Keratinocyte (primary cell): ENCODE measurements around the gene ACOT7. TPM values are rescaled to one million over a fixed set of nuclear protein-coding genes. Genes with fewer than 3 reads are reported as not detected.
A peak's percentile ranks its signal among the peaks of the same experiment; 100 is the strongest.

Experiments
- DNase-seq: peaks from one replicate; pipeline ENCODE4 v3.0.0-alpha.2; 2011; ENCODE audit warnings: low read depth, missing footprints, low spot score
- FAIRE-seq: peaks from 2 replicates; lab custom pipeline; 2011; peaks lifted over from hg19 to GRCh38; lab: Jason Lieb, UNC
- H2AFZ ChIP-seq: 2 replicates; pipeline ENCODE4 v1.6.0; 2012; ENCODE audit warnings: low read length, control low read depth, inconsistent platforms; ENCODE audit not compliant: control insufficient read depth
- H3K27ac ChIP-seq: 2 replicates; pipeline ENCODE4 v1.5.1; 2011; ENCODE audit warnings: low read length; ENCODE audit not compliant: control insufficient read depth, insufficient read depth
- H3K27me3 ChIP-seq: 3 replicates; pipeline ENCODE4 v1.6.0; 2011; ENCODE audit warnings: low read length; ENCODE audit not compliant: control insufficient read depth, insufficient read depth; ENCODE audit errors: extremely low read depth
- H3K36me3 ChIP-seq, 2 experiments: 2 replicates in 1 of 2; 3 replicates in 1 of 2; pipeline ENCODE4 v1.5.1; 2011; ENCODE audit warnings: low read length in 2 of 2, mild to moderate bottlenecking in 1 of 2; ENCODE audit not compliant: control insufficient read depth in 2 of 2, insufficient read depth in 2 of 2; ENCODE audit errors: extremely low read depth in 1 of 2
- H3K4me1 ChIP-seq: 3 replicates; pipeline ENCODE4 v1.5.1; 2011; ENCODE audit warnings: low read length; ENCODE audit not compliant: control insufficient read depth, insufficient read depth; ENCODE audit errors: extremely low read depth
- H3K4me2 ChIP-seq: 3 replicates; pipeline ENCODE4 v1.6.0; 2011; ENCODE audit warnings: low read depth, low read length; ENCODE audit not compliant: control insufficient read depth, insufficient read depth; ENCODE audit errors: extremely low read depth
- H3K4me3 ChIP-seq, 3 experiments: fragments of 200-600 bp in 1 of 3; sonication (generic) in 1 of 3; 2 replicates in 2 of 3; 3 replicates in 1 of 3; pipeline ENCODE4 v1.5.1; 2011 to 2016; ENCODE audit warnings: low read length in 3 of 3, mild to moderate bottlenecking in 3 of 3, control low read depth in 2 of 3, inconsistent platforms in 1 of 3, low read depth in 1 of 3, mixed read lengths in 1 of 3, mixed run types in 1 of 3, moderate library complexity in 1 of 3; ENCODE audit not compliant: control insufficient read depth in 2 of 3, insufficient read depth in 2 of 3; ENCODE audit errors: extremely low read depth in 1 of 3
- H3K79me2 ChIP-seq: 2 replicates; pipeline ENCODE4 v1.6.0; 2012; ENCODE audit warnings: low read length; ENCODE audit not compliant: control insufficient read depth, insufficient read depth
- H3K9ac ChIP-seq: 3 replicates; pipeline ENCODE4 v1.6.0; 2011; ENCODE audit warnings: low read length; ENCODE audit not compliant: control insufficient read depth, insufficient read depth; ENCODE audit errors: extremely low read depth
- H3K9me1 ChIP-seq: 3 replicates; pipeline ENCODE4 v1.6.0; 2011; ENCODE audit warnings: low read length; ENCODE audit not compliant: control insufficient read depth, insufficient read depth; ENCODE audit errors: extremely low read depth
- H3K9me3 ChIP-seq: 2 replicates; pipeline ENCODE4 v1.5.1; 2012; ENCODE audit warnings: low read depth, low read length; ENCODE audit not compliant: control insufficient read depth
- H4K20me1 ChIP-seq: 3 replicates; pipeline ENCODE4 v1.6.0; 2011; ENCODE audit warnings: low read length; ENCODE audit not compliant: control insufficient read depth, insufficient read depth; ENCODE audit errors: extremely low read depth
- EZH2 ChIP-seq: IDR thresholded peaks from one replicate; pipeline ENCODE4 v1.6.1; 2012; ENCODE audit warnings: inconsistent platforms, mild to moderate bottlenecking, low read length, moderate library complexity
- dilution Hi-C: fragments of 300-500 bp; cut with MboI; formaldehyde crosslinking; loops from one replicate; pipeline ENCODE4 v1.7.0; 2020; ENCODE audit warnings: low sequenced_read_pairs; ENCODE audit not compliant: extremely low pct_ligation_motif_present
- polyA plus RNA-seq, 5 experiments: library from polyadenylated mRNA; depleted of rRNA in 3 of 5; stranded (reverse) in 3 of 5; stranded (forward) in 1 of 5; unstranded in 1 of 5; fragments of >200 nt; gene quantifications; 1 replicate in 1 of 5; 2 replicates in 3 of 5; 3 replicates in 1 of 5; pipeline versions ENCODE4 v1.2.1 to v1.2.3, GENCODE V29; 2011 to 2012; ENCODE audit warnings: missing spikeins in 2 of 5, low read depth in 1 of 5, low replicate concordance in 1 of 5
- TF ChIP-seq, protein P1 (sequence below), 3 experiments: IDR thresholded peaks in 1 of 3; conservative IDR thresholded peaks in 1 of 3; optimal IDR thresholded peaks in 1 of 3; 2 replicates in 2 of 3; 3 replicates in 1 of 3; pipeline versions ENCODE3 to v1.5.1; 2011; ENCODE audit warnings: low read length in 3 of 3, mild to moderate bottlenecking in 3 of 3, moderate library complexity in 2 of 3, control low read depth in 1 of 3, inconsistent platforms in 1 of 3; ENCODE audit not compliant: insufficient read depth in 2 of 3; ENCODE audit errors: extremely low read depth in 1 of 3

The ACOT7 gene
- polyA plus RNA-seq, 1 donor (not counting 4 experiments of a cell fraction or from before 2014, with no cell fraction given) = 226 TPM

DNA sequence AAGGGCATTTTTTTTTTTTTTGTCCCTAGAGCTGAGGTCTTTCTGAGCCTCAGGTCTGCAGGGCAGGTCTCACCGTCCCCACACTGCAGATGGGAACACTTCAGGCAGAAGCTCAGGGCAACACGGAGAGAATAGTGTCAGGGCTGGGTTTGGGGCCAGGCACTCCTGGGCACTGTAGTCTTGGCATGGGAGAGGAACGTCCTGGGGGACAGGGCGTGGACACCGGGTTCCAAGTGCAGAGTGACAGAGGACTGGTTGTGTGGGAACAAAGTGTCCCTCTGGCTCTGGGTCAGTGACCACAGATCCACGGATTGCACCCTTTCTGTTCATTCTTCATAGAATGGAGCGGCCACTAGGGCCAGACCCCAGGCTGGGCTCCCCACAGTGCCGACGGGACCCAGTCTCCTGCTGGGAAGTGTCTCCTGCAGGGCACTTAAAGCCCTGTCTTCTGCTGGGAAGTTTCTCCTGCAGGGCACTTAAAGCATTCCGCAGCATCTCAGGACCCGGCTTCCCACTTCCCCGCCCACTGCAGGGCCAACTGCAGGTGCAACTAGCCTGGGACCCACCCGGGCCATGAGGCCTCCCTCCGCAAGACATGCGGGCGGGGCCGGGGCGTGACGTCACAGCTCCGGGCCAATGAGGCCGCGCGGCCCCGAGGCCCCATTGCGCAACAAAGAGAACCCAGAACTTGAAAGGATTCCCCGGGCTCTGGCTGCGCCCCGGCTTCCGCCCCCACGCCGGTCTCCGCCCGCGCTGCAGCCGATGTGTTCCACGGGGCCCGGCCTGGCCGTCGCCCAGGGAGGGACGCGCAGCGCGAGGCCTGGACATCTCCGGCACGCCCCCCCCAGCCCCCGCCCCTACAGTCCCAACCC, 133.8 kb downstream of the ACOT7 start:
- H3K9me3 ChIP-seq = no peaks in the 10 kb centered on the region
- peaks cover 0 to 5% of the 10 kb centered on the region in 2 experiments for H3K36me3 ChIP-seq
- no peaks in the 10 kb centered on the region for H3K79me2 ChIP-seq
- DNase-seq = peak; percentile 80
- no peaks in the 10 kb centered on the region for H3K27me3 ChIP-seq
- no peak overlapping the region for H2AFZ ChIP-seq
- dilution Hi-C loops = no loop called here
- H3K4me2 ChIP-seq = peak overlapping the region; percentile 78
- no peak for FAIRE-seq
- peaks cover 3% of the 10 kb centered on the region for H3K9me1 ChIP-seq
- TF ChIP-seq EZH2 = no peak
- TF ChIP-seq, protein P1, sequence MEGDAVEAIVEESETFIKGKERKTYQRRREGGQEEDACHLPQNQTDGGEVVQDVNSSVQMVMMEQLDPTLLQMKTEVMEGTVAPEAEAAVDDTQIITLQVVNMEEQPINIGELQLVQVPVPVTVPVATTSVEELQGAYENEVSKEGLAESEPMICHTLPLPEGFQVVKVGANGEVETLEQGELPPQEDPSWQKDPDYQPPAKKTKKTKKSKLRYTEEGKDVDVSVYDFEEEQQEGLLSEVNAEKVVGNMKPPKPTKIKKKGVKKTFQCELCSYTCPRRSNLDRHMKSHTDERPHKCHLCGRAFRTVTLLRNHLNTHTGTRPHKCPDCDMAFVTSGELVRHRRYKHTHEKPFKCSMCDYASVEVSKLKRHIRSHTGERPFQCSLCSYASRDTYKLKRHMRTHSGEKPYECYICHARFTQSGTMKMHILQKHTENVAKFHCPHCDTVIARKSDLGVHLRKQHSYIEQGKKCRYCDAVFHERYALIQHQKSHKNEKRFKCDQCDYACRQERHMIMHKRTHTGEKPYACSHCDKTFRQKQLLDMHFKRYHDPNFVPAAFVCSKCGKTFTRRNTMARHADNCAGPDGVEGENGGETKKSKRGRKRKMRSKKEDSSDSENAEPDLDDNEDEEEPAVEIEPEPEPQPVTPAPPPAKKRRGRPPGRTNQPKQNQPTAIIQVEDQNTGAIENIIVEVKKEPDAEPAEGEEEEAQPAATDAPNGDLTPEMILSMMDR (optimal IDR thresholded peaks at IDR 0.05 in 1 of 3, IDR thresholded peaks at IDR 0.05 in 1 of 3, conservative IDR thresholded peaks at IDR 0.05 in 1 of 3; ENCODE audit: extremely low read depth in 1 of 3, insufficient read depth in 2 of 3, low read length in 3 of 3) = no peak
- peak overlapping the region; percentile 44 for H3K9ac ChIP-seq
- peaks cover 21% of the 10 kb centered on the region for H3K4me1 ChIP-seq
- H4K20me1 ChIP-seq = no peaks in the 10 kb centered on the region
- H3K27ac ChIP-seq = no peak overlapping the region
- H3K4me3 ChIP-seq = peak overlapping the region; percentile 19 to 73 (median 71)

DNA sequence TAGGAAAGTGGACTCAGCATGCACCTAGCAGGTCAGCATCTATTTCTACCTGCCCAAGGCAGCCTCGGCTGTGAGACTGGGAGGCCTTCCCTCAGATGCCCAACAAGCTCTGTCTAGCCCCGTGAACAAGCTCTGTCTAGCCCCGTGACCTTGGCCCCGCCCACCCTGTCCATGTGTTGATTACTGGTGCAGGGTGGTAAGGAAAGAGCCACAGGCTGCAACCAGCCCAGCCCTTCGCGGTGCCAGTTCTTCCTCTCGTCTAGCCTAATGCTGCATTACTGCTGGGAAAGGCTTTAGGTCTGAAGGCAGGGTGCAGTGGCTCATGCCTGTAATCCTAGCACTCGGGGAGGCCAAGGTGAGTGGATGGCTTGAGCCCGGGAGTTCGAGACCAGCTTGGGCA, 134.9 kb downstream of the ACOT7 start:
- DNase-seq (peak; percentile 53), FAIRE-seq (peak; percentile 95)
- Histone ChIP-seq H3K4me2 (peak overlapping the region; percentile 78), H4K20me1 (no peaks in the 10 kb centered on the region), H3K4me3 (no peak overlapping the region), H3K9me3 (no peaks in the 10 kb centered on the region), H3K36me3 (peaks cover 3% of the 10 kb centered on the region in 2 experiments), H3K27ac (peak overlapping the region; percentile 26), H2AFZ (no peak overlapping the region), H3K4me1 (peaks cover 18% of the 10 kb centered on the region), H3K9me1 (peaks cover 3% of the 10 kb centered on the region), H3K9ac (no peak overlapping the region), H3K27me3 (no peaks in the 10 kb centered on the region), H3K79me2 (no peaks in the 10 kb centered on the region)
- dilution Hi-C loops = no loop called here
- TF ChIP-seq, protein P1 (optimal IDR thresholded peaks at IDR 0.05 in 1 of 3, IDR thresholded peaks at IDR 0.05 in 1 of 3, conservative IDR thresholded peaks at IDR 0.05 in 1 of 3; ENCODE audit: extremely low read depth in 1 of 3, insufficient read depth in 2 of 3, low read length in 3 of 3) = no peak
- no peak for TF ChIP-seq EZH2
